ENCODE data around the gene CHIC1.
"Not testable (repeated sequence)": the region's sequence is repeated elsewhere in the genome, so short reads cannot be mapped to it uniquely, and the experiment has no call there.

The CHIC1 gene

GRCh38 chrX:73562984-73563737, at the start of gene CHIC1:
CHIC1 (plus strand) TSS chrX:73563197; CDS start chrX:73563285, 88 bp downstream.
- peak; percentile 75 for ATAC-seq
- peak; percentile 60 for DNase-seq

- ATAC-seq, DNase-seq: not testable (repeated sequence)
These were observed 40.2 kb upstream of the CHIC1 start for GRCh38 chrX:73522823-73523222.

GRCh38 chrX:73524906-73525305, 38.1 kb upstream of the CHIC1 start:
- no peak for DNase-seq
- no peak for ATAC-seq

GRCh38 chrX:73525928-73526690, 36.9 kb upstream of the CHIC1 start:
- ATAC-seq = no peak
- DNase-seq = no peak

GRCh38 chrX:73531655-73532054, 31.3 kb upstream of the CHIC1 start:
- not testable (repeated sequence) for DNase-seq, ATAC-seq

- DNase-seq (no peak), ATAC-seq (no peak)
These were observed 6.8 kb upstream of the CHIC1 start for GRCh38 chrX:73556159-73556558.

GRCh38 chrX:73561801-73562200, 1.2 kb upstream of the CHIC1 start:
- no peak for DNase-seq
- no peak for ATAC-seq

- ATAC-seq (no peak), DNase-seq (no peak)
These were observed 539 bp upstream of the CHIC1 start for GRCh38 chrX:73562458-73562857.

GRCh38 chrX:73563738-73564068, 706 bp downstream of the CHIC1 start:
- DNase-seq (no peak), ATAC-seq (peak; percentile 37)

GRCh38 chrX:73577361-73577760, 14.4 kb downstream of the CHIC1 start:
- ATAC-seq (no peak), DNase-seq (no peak)

- DNase-seq (no peak), ATAC-seq (no peak)
These were observed 18.1 kb downstream of the CHIC1 start for GRCh38 chrX:73581002-73581628.

- DNase-seq, ATAC-seq: not testable (repeated sequence)
These were observed 34.8 kb downstream of the CHIC1 start for GRCh38 chrX:73597758-73598157.

- DNase-seq (no peak), ATAC-seq (no peak)
These were observed 52.0 kb downstream of the CHIC1 start for GRCh38 chrX:73615022-73615421.

GRCh38 chrX:73641669-73642068, 78.7 kb downstream of the CHIC1 start:
- ATAC-seq, DNase-seq: not testable (repeated sequence)

GRCh38 chrX:73647212-73647611, 84.2 kb downstream of the CHIC1 start:
- DNase-seq (no peak), ATAC-seq (no peak)

- ATAC-seq = no peak
These were observed 84.8 kb downstream of the CHIC1 start for GRCh38 chrX:73647632-73648322.

GRCh38 chrX:73661322-73661721, 98.3 kb downstream of the CHIC1 start:
- not testable (repeated sequence) for ATAC-seq, DNase-seq

More at GRCh38 chrX:73647632-73648322, 84.8 kb downstream of the CHIC1 start:
- no peak for DNase-seq

- no peak for DNase-seq
- no peak for ATAC-seq
These were observed 105.8 kb downstream of the CHIC1 start for GRCh38 chrX:73668779-73669178.

GRCh38 chrX:73681408-73681807, 118.4 kb downstream of the CHIC1 start:
- no peak for ATAC-seq

GRCh38 chrX:73683236-73683859, 120.4 kb downstream of the CHIC1 start:
- ATAC-seq (no peak), DNase-seq (no peak)

More at GRCh38 chrX:73681408-73681807, 118.4 kb downstream of the CHIC1 start:
- no peak for DNase-seq

- DNase-seq = not testable (repeated sequence)
These were observed 144.0 kb downstream of the CHIC1 start for GRCh38 chrX:73707014-73707413.

GRCh38 chrX:73728602-73729001, 165.6 kb downstream of the CHIC1 start:
- no peak for DNase-seq
- no peak for ATAC-seq

More at GRCh38 chrX:73707014-73707413, 144.0 kb downstream of the CHIC1 start:
- not testable (repeated sequence) for ATAC-seq
